Measurements from ENCODE around the gene INSR.
A peak's percentile ranks its signal among the peaks of the same experiment; 100 is the strongest.

DNA sequence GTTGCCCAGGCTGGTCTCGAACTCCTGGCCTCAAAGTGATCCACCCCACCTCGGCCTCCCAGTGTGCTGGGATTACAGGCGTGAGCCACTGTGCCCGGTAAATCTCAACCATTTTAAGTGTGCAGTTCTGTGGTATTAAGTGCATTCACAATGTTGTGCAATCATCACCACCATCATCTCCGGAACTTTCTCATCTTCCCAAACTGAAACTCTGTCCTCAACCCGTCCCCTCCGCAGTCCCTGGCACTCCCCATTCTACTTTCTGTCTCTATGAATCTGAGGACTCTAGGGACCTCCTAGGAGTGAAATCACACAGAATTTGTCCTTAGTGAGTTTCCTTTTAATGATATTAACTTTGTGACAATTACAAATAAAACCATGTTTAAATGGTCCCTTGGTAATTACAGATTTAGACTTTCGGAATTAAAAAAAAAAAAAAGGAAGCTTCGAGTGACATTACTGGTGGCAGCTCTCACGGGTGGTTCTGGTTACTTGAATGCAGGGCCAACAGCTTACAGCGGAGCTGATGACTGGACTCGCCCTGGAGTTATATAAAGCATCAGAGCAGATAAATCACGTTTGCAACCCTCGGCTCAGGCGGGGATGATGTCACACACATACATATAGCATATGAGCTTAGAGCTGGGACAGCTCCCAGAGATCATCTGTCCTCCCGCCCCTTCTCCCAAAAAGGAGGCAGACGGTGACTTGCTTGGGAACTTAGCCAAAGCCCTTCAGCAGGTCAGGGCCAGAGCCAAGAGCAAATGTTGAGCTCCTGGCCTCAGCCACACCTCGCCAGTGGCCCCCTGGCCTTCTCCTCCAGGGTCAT, 134.9 kb downstream of the INSR start:
- TF ChIP-seq, protein P1, sequence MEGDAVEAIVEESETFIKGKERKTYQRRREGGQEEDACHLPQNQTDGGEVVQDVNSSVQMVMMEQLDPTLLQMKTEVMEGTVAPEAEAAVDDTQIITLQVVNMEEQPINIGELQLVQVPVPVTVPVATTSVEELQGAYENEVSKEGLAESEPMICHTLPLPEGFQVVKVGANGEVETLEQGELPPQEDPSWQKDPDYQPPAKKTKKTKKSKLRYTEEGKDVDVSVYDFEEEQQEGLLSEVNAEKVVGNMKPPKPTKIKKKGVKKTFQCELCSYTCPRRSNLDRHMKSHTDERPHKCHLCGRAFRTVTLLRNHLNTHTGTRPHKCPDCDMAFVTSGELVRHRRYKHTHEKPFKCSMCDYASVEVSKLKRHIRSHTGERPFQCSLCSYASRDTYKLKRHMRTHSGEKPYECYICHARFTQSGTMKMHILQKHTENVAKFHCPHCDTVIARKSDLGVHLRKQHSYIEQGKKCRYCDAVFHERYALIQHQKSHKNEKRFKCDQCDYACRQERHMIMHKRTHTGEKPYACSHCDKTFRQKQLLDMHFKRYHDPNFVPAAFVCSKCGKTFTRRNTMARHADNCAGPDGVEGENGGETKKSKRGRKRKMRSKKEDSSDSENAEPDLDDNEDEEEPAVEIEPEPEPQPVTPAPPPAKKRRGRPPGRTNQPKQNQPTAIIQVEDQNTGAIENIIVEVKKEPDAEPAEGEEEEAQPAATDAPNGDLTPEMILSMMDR (IDR thresholded peaks at IDR 0.05): no peak
- TF ChIP-seq POLR2A (IDR thresholded peaks at IDR 0.05): peak; percentile 34 to 43
